ENCODE results near the gene MORN4.

- TF ChIP-seq, protein P1, sequence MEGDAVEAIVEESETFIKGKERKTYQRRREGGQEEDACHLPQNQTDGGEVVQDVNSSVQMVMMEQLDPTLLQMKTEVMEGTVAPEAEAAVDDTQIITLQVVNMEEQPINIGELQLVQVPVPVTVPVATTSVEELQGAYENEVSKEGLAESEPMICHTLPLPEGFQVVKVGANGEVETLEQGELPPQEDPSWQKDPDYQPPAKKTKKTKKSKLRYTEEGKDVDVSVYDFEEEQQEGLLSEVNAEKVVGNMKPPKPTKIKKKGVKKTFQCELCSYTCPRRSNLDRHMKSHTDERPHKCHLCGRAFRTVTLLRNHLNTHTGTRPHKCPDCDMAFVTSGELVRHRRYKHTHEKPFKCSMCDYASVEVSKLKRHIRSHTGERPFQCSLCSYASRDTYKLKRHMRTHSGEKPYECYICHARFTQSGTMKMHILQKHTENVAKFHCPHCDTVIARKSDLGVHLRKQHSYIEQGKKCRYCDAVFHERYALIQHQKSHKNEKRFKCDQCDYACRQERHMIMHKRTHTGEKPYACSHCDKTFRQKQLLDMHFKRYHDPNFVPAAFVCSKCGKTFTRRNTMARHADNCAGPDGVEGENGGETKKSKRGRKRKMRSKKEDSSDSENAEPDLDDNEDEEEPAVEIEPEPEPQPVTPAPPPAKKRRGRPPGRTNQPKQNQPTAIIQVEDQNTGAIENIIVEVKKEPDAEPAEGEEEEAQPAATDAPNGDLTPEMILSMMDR (IDR thresholded peaks at IDR 0.05; ENCODE audit: low read depth, low read length): no peak
- TF ChIP-seq POLR2A (IDR thresholded peaks at IDR 0.05; ENCODE audit: extremely low read depth, insufficient read length): no peak
- TF ChIP-seq, protein P2, sequence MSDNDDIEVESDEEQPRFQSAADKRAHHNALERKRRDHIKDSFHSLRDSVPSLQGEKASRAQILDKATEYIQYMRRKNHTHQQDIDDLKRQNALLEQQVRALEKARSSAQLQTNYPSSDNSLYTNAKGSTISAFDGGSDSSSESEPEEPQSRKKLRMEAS (IDR thresholded peaks at IDR 0.05; ENCODE audit: low read depth, low read length): no peak
Measured at GRCh38 chr10:97612386-97612785, 20.9 kb downstream of the MORN4 start.
